Measurements from ENCODE around the gene CHRNA7.
"Not testable (repeated sequence)": the region's sequence is repeated elsewhere in the genome, so short reads cannot be mapped to it uniquely, and the experiment has no call there.

Gene CHRNA7

DNA sequence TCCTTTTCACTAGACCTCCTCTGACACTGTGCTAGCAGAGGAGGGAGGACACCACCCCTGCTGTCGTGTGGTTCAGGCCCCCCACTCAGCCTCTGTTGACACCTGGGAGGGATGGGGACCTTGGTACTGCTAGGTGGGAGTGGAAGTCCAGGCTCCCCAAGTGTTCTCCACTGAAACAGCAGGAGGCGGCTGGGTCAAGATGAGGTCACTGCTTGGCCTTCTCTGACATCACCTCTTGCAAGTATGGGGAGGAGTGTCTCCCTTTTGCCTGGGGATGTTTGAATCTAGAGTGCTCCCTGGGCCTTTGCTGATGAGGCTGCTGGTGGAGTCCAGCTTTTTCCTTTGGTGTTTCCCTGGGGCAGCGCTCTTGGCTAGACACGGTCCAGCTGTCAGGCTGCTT, 101.5 kb downstream of the CHRNA7 start:
- H3K79me2 ChIP-seq (ENCODE audit: insufficient read depth, low read length) = no peaks in the 10 kb centered on the region
- no peaks in the 10 kb centered on the region for H3K9me3 ChIP-seq (ENCODE audit: insufficient read depth, low read length, severe bottlenecking)
- no peak overlapping the region for H3K9ac ChIP-seq (ENCODE audit: low read depth, low read length)
- no peak overlapping the region for H3K4me2 ChIP-seq (ENCODE audit: insufficient read depth, low read length)
- DNase-seq (no peak), ATAC-seq (ENCODE audit: insufficient read depth, low read depth) (no peak)
- H3K27me3 ChIP-seq (ENCODE audit: insufficient read depth, low read length, poor library complexity) = no peaks in the 10 kb centered on the region
- no peaks in the 10 kb centered on the region for H3K36me3 ChIP-seq (ENCODE audit: insufficient read depth, low read length)
- no peak overlapping the region for H3K27ac ChIP-seq (ENCODE audit: low read length)
- no peak overlapping the region for H2AFZ ChIP-seq (ENCODE audit: low read depth, low read length)
- H3K4me3 ChIP-seq (ENCODE audit: low read depth in 1 of 2, low read length in 2 of 2) = no peak overlapping the region
- H4K20me1 ChIP-seq (ENCODE audit: insufficient read depth, low read length) = no peaks in the 10 kb centered on the region
- no peaks in the 10 kb centered on the region for H3K4me1 ChIP-seq (ENCODE audit: insufficient read depth, low read length)
- TF ChIP-seq, protein P1, sequence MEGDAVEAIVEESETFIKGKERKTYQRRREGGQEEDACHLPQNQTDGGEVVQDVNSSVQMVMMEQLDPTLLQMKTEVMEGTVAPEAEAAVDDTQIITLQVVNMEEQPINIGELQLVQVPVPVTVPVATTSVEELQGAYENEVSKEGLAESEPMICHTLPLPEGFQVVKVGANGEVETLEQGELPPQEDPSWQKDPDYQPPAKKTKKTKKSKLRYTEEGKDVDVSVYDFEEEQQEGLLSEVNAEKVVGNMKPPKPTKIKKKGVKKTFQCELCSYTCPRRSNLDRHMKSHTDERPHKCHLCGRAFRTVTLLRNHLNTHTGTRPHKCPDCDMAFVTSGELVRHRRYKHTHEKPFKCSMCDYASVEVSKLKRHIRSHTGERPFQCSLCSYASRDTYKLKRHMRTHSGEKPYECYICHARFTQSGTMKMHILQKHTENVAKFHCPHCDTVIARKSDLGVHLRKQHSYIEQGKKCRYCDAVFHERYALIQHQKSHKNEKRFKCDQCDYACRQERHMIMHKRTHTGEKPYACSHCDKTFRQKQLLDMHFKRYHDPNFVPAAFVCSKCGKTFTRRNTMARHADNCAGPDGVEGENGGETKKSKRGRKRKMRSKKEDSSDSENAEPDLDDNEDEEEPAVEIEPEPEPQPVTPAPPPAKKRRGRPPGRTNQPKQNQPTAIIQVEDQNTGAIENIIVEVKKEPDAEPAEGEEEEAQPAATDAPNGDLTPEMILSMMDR (IDR thresholded peaks at IDR 0.05; ENCODE audit: borderline replicate concordance, extremely low read depth, low read length, poor library complexity, severe bottlenecking) = no peak
- TF ChIP-seq EZH2 (IDR thresholded peaks at IDR 0.05; ENCODE audit: borderline replicate concordance, low read depth, low read length, severe bottlenecking) = no peak

DNA sequence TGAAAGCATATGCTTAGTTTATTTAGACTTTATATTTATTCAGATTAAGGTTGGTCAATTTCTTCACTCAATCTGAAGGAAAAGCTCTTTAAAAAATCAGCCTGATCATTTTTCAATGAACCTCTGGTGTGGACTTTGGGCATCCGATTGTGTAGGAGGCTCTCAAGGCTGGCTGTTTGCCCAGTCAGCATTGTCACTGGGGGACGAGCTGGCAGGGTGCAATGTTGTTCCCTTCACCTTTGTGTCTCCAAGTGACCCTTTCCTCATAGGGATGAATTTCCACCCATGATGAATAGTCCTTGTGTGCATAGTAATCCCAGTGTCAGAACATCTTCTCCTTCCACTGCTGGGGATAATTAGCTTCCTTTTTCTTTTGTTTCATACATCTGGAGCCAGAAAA, 102.5 kb downstream of the CHRNA7 start:
- Histone ChIP-seq H3K4me2 (ENCODE audit: insufficient read depth, low read length) (no peak overlapping the region), H3K27ac (ENCODE audit: low read length) (no peak overlapping the region), H3K79me2 (ENCODE audit: insufficient read depth, low read length) (no peaks in the 10 kb centered on the region), H3K4me3 (ENCODE audit: low read depth in 1 of 2, low read length in 2 of 2) (no peak overlapping the region), H4K20me1 (ENCODE audit: insufficient read depth, low read length) (no peaks in the 10 kb centered on the region), H3K27me3 (ENCODE audit: insufficient read depth, low read length, poor library complexity) (no peaks in the 10 kb centered on the region), H3K4me1 (ENCODE audit: insufficient read depth, low read length) (no peaks in the 10 kb centered on the region), H3K9ac (ENCODE audit: low read depth, low read length) (no peak overlapping the region), H2AFZ (ENCODE audit: low read depth, low read length) (no peak overlapping the region), H3K9me3 (ENCODE audit: insufficient read depth, low read length, severe bottlenecking) (no peaks in the 10 kb centered on the region), H3K36me3 (ENCODE audit: insufficient read depth, low read length) (no peaks in the 10 kb centered on the region)
- TF ChIP-seq, protein P1 (IDR thresholded peaks at IDR 0.05; ENCODE audit: borderline replicate concordance, extremely low read depth, low read length, poor library complexity, severe bottlenecking) = no peak
- no peak for TF ChIP-seq EZH2 (IDR thresholded peaks at IDR 0.05; ENCODE audit: borderline replicate concordance, low read depth, low read length, severe bottlenecking)
- ATAC-seq (ENCODE audit: insufficient read depth, low read depth) (no peak), DNase-seq (no peak)

DNA sequence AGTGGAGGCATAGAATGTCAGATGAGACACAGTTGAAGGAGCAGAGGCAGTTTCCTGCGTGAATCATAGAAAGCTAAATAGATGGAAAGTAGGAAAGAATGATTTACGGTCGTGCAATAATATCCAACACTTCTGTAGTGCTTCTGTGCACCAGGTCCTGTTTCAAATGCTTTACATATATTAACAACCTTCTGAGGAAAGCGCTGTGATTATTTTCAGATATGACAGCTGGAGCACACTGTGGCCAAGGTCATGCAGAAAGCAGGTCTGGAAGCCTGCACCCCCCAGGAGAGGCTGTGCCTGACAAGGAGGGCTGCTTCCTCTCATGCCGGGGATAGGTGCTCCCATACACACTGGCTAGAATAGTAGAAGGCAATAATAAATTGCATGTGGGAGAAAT, 104.5 kb downstream of the CHRNA7 start:
- TF ChIP-seq, protein P1 (IDR thresholded peaks at IDR 0.05; ENCODE audit: borderline replicate concordance, extremely low read depth, low read length, poor library complexity, severe bottlenecking) = no peak
- no peak for TF ChIP-seq EZH2 (IDR thresholded peaks at IDR 0.05; ENCODE audit: borderline replicate concordance, low read depth, low read length, severe bottlenecking)
- H2AFZ ChIP-seq (ENCODE audit: low read depth, low read length) = no peak overlapping the region
- no peak for ATAC-seq (ENCODE audit: insufficient read depth, low read depth)

DNA sequence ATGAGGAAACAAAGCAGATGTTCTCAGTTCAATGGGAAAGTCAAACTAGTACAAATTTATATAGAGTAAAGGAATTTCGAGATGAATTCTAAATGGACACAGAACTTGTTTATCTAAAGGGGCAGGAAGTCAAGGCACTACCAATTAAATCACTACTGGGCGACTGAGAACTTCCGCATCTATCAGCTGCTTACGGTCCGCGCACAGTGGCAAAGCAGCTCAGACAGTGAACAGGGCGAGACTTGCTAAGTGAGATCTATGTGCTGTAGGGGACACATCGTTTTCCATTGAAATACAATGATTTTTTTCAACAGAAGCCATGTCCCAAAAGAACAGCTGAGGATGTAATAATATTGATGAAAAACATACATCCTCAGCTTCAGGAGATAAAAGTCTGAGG, 105.0 kb downstream of the CHRNA7 start:
- no peak overlapping the region for H3K27ac ChIP-seq (ENCODE audit: low read length)
- H3K9me3 ChIP-seq (ENCODE audit: insufficient read depth, low read length, severe bottlenecking) = no peaks in the 10 kb centered on the region
- no peaks in the 10 kb centered on the region for H4K20me1 ChIP-seq (ENCODE audit: insufficient read depth, low read length)
- H3K36me3 ChIP-seq (ENCODE audit: insufficient read depth, low read length) = no peaks in the 10 kb centered on the region
- no peak overlapping the region for H3K4me2 ChIP-seq (ENCODE audit: insufficient read depth, low read length)
- H2AFZ ChIP-seq (ENCODE audit: low read depth, low read length) = no peak overlapping the region
- no peaks in the 10 kb centered on the region for H3K27me3 ChIP-seq (ENCODE audit: insufficient read depth, low read length, poor library complexity)
- H3K9ac ChIP-seq (ENCODE audit: low read depth, low read length) = no peak overlapping the region
- no peaks in the 10 kb centered on the region for H3K79me2 ChIP-seq (ENCODE audit: insufficient read depth, low read length)
- ATAC-seq (ENCODE audit: insufficient read depth, low read depth) (no peak), DNase-seq (no peak)
- no peaks in the 10 kb centered on the region for H3K4me1 ChIP-seq (ENCODE audit: insufficient read depth, low read length)
- no peak overlapping the region for H3K4me3 ChIP-seq (ENCODE audit: low read depth in 1 of 2, low read length in 2 of 2)
- TF ChIP-seq, protein P1 (IDR thresholded peaks at IDR 0.05; ENCODE audit: borderline replicate concordance, extremely low read depth, low read length, poor library complexity, severe bottlenecking) = no peak
- no peak for TF ChIP-seq EZH2 (IDR thresholded peaks at IDR 0.05; ENCODE audit: borderline replicate concordance, low read depth, low read length, severe bottlenecking)

More for the DNA sequence above, 104.5 kb downstream of the CHRNA7 start:
- no peaks in the 10 kb centered on the region for H3K79me2 ChIP-seq (ENCODE audit: insufficient read depth, low read length)
- no peaks in the 10 kb centered on the region for H3K36me3 ChIP-seq (ENCODE audit: insufficient read depth, low read length)
- H3K4me1 ChIP-seq (ENCODE audit: insufficient read depth, low read length) = no peaks in the 10 kb centered on the region
- H3K27ac ChIP-seq (ENCODE audit: low read length) = no peak overlapping the region
- H3K4me3 ChIP-seq (ENCODE audit: low read depth in 1 of 2, low read length in 2 of 2) = no peak overlapping the region
- no peak overlapping the region for H3K9ac ChIP-seq (ENCODE audit: low read depth, low read length)
- H3K27me3 ChIP-seq (ENCODE audit: insufficient read depth, low read length, poor library complexity) = no peaks in the 10 kb centered on the region
- no peaks in the 10 kb centered on the region for H4K20me1 ChIP-seq (ENCODE audit: insufficient read depth, low read length)
- no peak overlapping the region for H3K4me2 ChIP-seq (ENCODE audit: insufficient read depth, low read length)
- no peak for DNase-seq
- no peaks in the 10 kb centered on the region for H3K9me3 ChIP-seq (ENCODE audit: insufficient read depth, low read length, severe bottlenecking)

DNA sequence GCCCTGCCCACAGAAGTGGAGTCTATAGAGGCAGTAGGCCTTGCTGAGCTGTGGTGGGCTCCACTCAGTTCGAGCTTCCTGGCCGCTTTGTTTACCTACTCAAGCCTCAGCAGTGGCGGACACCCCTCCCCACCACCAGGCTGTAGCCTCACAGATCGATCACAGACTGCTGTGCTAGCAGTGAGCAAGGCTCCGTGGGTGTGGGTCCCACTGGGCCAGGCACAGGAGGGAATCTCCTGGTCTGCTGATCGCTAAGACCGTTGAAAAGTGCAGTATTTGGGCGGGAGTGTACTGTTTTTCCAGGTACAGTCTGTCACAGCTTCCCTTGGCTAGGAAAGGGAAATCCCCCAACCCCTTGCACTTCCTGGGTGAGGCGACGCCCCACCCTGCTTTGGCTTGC, 115.2 kb downstream of the CHRNA7 start:
- not testable (repeated sequence) for H3K27me3 ChIP-seq (ENCODE audit: insufficient read depth, low read length, poor library complexity); H4K20me1 ChIP-seq (ENCODE audit: insufficient read depth, low read length); H3K4me1 ChIP-seq (ENCODE audit: insufficient read depth, low read length); H3K79me2 ChIP-seq (ENCODE audit: insufficient read depth, low read length); H3K9me3 ChIP-seq (ENCODE audit: insufficient read depth, low read length, severe bottlenecking); H3K27ac ChIP-seq (ENCODE audit: low read length); H3K9ac ChIP-seq (ENCODE audit: low read depth, low read length); ATAC-seq (ENCODE audit: insufficient read depth, low read depth); H2AFZ ChIP-seq (ENCODE audit: low read depth, low read length); DNase-seq; H3K4me2 ChIP-seq (ENCODE audit: insufficient read depth, low read length); H3K4me3 ChIP-seq (ENCODE audit: low read depth in 1 of 2, low read length in 2 of 2); H3K36me3 ChIP-seq (ENCODE audit: insufficient read depth, low read length)
